ENCODE measurements around the gene ITGB1BP1. TPM values are rescaled to one million over a fixed set of nuclear protein-coding genes. Genes with fewer than 3 reads are reported as not detected.
"Not testable (repeated sequence)": the region's sequence is repeated elsewhere in the genome, so short reads cannot be mapped to it uniquely, and the experiment has no call there.

The ITGB1BP1 gene
- total and polyA plus RNA-seq, 2 of the 13 experiments (the other 11 are each of a cell fraction or from before 2014, with no cell fraction given): 106 to 108 TPM

GRCh38 chr2:9398881-9399780 lies 24.2 kb downstream of the ITGB1BP1 start:
- WGBS (ENCODE audit: low lambda C conversion rate): 93% methylated on average over 20 of the region's 20 CpGs
- POLR2A ChIA-PET: no interaction called here
- CTCF ChIA-PET (ENCODE audit: low intra/inter-chr PET ratio, low total read pairs): no interaction called here
- Histone ChIP-seq H3K4me3 (replicated peaks in 1 of 3; ENCODE audit: insufficient read depth in 1 of 3, low read depth in 2 of 3, low read length in 3 of 3) (no peak overlapping the region), H3K4me1 (ENCODE audit: insufficient read depth, low read length) (peaks cover 11% of the 10 kb centered on the region; the same call in 1 of the 2 replicates), H2AFZ (ENCODE audit: low read length) (no peak overlapping the region), H3K27me3 (ENCODE audit: control insufficient read depth in 1 of 2, insufficient read depth in 2 of 2, low read length in 2 of 2) (no peaks in the 10 kb centered on the region), H3K4me2 (ENCODE audit: low read depth, low read length) (no peak overlapping the region), H3K79me2 (ENCODE audit: insufficient read depth, low read length) (no peaks in the 10 kb centered on the region), H3K36me3 (replicated peaks in 1 of 2; ENCODE audit: control insufficient read depth in 1 of 2, insufficient read depth in 2 of 2, low read length in 2 of 2) (peaks cover 12 to 19% of the 10 kb centered on the region in 2 experiments; a peak in 4 of 5 replicates), H3K9me3 (ENCODE audit: low read length) (no peaks in the 10 kb centered on the region), H3K9ac (ENCODE audit: insufficient read depth, low read depth, low read length) (no peak overlapping the region), H3K27ac (ENCODE audit: extremely low read length, insufficient read depth, low read length) (no peak overlapping the region), H4K20me1 (ENCODE audit: insufficient read depth, low read length) (no peaks in the 10 kb centered on the region)
- FAIRE-seq: no peak
- no peak; the same call in 2 of the 3 replicates for ATAC-seq
- no peak for DNase-seq (ENCODE audit: low spot score)
- no TSS peak for BruUV-seq (replicated peaks)
- intact Hi-C loops (cut with micrococcal nuclease; ENCODE audit: unreplicated experiment): no loop called here
- in situ Hi-C loops (cut with HindIII; ENCODE audit: extremely low pct_ligation_motif_present, low pct_unique_long_range_greater_than_20kb): no loop called here
- TF ChIP-seq ZNF570 (CRISPR knock-in tag; IDR thresholded peaks at IDR 0.05; ENCODE audit: borderline replicate concordance) (no peak), MAFF (IDR thresholded peaks at IDR 0.05; ENCODE audit: low read depth, low read length) (0 out of 2 replicates have a peak, but pooled peaks have one; percentile 31), REL (CRISPR knock-in tag; conservative IDR thresholded peaks at IDR 0.05) (no peak), ZNF768 (CRISPR knock-in tag; IDR thresholded peaks at IDR 0.05) (peak; percentile 9; the same call in 1 of the 2 replicates), MAFK (conservative IDR thresholded peaks at IDR 0.05 in 1 of 2, IDR thresholded peaks at IDR 0.05 in 1 of 2; ENCODE audit: low read length in 2 of 2) (peak; percentile 32 to 61; a peak in 3 of 4 replicates), ZFP91 (CRISPR knock-in tag; IDR thresholded peaks at IDR 0.05; ENCODE audit: borderline replicate concordance) (0 out of 2 replicates have a peak, but pooled peaks have one; percentile 21), POLR2AphosphoS5 (IDR thresholded peaks at IDR 0.05; ENCODE audit: low read depth, low read length) (no peak)

DNA sequence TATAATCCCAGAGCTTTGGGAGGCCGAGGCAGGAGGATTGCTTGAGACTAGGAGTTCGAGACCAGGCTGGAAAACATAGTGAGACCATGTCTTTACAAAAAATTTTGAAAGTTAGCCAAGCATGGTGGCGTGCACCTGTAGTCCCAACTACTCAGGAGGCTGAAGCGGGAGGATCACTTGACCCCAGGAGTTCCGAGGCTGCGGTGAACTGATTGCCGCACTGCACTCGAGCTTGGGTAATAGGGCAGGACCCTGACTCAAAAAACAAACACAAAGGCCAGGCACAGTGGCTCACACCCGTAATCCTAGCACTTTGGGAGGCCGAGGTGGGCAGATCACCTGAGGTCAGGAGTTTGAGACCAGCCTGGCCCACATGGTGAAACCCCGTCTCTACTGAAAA lies 25.1 kb downstream of the ITGB1BP1 start:
- peaks cover 12 to 19% of the 10 kb centered on the region in 2 experiments; a peak in 4 of 5 replicates for H3K36me3 ChIP-seq (replicated peaks in 1 of 2; ENCODE audit: control insufficient read depth in 1 of 2, insufficient read depth in 2 of 2, low read length in 2 of 2)
- H3K27me3 ChIP-seq (ENCODE audit: control insufficient read depth in 1 of 2, insufficient read depth in 2 of 2, low read length in 2 of 2); ATAC-seq; H3K4me2 ChIP-seq (ENCODE audit: low read depth, low read length); intact Hi-C loops (cut with micrococcal nuclease; ENCODE audit: unreplicated experiment); H3K4me1 ChIP-seq (ENCODE audit: insufficient read depth, low read length); in situ Hi-C loops (cut with HindIII; ENCODE audit: extremely low pct_ligation_motif_present, low pct_unique_long_range_greater_than_20kb); DNase-seq (ENCODE audit: low spot score); H3K27ac ChIP-seq (ENCODE audit: extremely low read length, insufficient read depth, low read length); FAIRE-seq; H3K9me3 ChIP-seq (ENCODE audit: low read length); CTCF ChIA-PET (ENCODE audit: low intra/inter-chr PET ratio, low total read pairs); H3K4me3 ChIP-seq (replicated peaks in 1 of 3; ENCODE audit: insufficient read depth in 1 of 3, low read depth in 2 of 3, low read length in 3 of 3); BruUV-seq (replicated peaks); H4K20me1 ChIP-seq (ENCODE audit: insufficient read depth, low read length); H2AFZ ChIP-seq (ENCODE audit: low read length); H3K9ac ChIP-seq (ENCODE audit: insufficient read depth, low read depth, low read length); H3K79me2 ChIP-seq (ENCODE audit: insufficient read depth, low read length): not testable (repeated sequence)
- WGBS (ENCODE audit: low lambda C conversion rate): 96% methylated on average over 11 of the region's 11 CpGs
- POLR2A ChIA-PET: interaction anchor here (1.0 kb wide), 1 partner anchor 18 kb away, joined by 4 read pairs; no protein-coding TSS in a partner anchor

All from HepG2 (cell line).